HG03439 (cell line): ENCODE measurements around the gene SEMA4F.

Experiments
- ATAC-seq: cut with Tn5 transposase; IDR thresholded peaks from one replicate; pipeline ENCODE4 v1.9.1; 2021; ENCODE audit warnings: mild to moderate bottlenecking, moderate library complexity; ENCODE audit not compliant: unreplicated experiment

SEMA4F gene

DNA sequence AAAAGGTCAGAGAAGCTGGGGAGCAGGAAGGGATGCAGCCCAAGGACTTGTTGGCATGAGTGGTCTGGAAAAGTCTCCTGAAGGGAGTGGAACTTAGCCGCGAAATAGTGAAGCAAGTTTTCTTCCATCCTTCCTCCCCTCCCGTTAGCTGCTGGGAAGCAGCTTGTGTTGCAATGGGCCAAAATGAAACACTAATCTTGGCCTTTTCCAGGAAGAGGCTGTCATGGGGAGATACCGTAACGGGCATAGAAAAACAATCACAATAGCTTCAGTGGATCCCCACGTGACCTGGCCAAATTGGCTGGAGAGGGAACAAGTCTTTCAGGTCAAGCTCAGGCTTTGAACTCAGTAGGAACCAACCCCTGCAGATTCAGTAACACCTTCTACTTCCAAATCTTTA, 49.3 kb downstream of the SEMA4F start:
- ATAC-seq: no peak

DNA sequence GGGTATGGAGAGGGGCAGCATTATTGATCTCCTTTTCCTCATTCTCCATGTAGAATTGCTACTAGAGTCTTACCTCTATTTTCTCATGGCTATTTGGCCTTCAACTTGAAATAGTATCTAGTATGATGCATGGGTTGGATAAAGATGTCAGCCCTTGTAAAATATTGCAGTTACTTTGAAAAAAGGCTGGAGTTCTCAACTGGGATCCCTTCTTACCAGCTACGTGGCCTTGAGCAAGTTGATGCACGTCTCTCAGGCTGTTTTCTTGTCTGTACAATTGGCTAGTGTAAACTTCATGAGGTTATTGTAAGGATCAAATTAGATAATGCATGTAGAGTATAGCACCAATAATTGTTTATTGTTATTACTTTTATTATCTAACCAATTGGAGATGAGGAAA, 50.2 kb downstream of the SEMA4F start:
- no peak for ATAC-seq

DNA sequence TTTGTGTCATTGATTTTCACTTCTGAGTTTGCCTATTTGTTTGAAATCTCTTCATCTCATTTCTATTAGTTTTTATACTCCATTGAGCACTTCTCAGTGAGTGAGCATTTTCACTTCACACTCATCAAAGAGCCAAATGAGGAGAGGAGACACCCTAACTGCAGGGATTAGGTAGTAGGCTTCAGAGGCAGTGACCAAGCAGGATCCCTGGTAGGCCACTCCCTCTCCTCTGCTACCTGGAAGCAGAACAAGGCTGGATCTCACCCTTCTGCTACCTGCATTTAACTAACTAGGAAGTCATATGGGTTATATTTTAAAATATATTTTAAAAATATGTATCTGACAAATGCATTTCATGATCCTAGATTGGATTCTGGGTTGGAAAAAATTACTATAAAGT, 52.7 kb downstream of the SEMA4F start:
- ATAC-seq: no peak

DNA sequence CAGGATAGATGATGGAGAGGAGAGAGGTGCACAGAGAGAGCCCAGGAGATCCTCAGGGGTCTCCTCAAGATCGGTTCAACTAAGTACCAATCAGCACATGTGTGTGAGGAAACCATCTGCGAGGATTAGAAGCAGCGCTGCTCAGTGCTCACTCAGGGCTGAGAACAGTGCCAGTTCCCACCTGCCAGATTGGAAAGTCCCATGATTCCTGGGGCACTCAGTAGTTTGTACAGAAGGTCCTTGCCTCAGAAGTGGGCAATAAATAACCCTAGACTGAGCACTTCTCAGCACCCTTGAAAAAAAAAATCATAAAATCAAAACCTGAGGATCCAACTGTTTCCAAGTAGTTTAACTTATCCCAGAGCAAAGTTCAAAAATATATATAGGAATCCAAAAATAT, 53.8 kb downstream of the SEMA4F start:
- no peak for ATAC-seq

GRCh38 chr2:74708296-74708695, 54.2 kb downstream of the SEMA4F start:
- no peak for ATAC-seq

DNA sequence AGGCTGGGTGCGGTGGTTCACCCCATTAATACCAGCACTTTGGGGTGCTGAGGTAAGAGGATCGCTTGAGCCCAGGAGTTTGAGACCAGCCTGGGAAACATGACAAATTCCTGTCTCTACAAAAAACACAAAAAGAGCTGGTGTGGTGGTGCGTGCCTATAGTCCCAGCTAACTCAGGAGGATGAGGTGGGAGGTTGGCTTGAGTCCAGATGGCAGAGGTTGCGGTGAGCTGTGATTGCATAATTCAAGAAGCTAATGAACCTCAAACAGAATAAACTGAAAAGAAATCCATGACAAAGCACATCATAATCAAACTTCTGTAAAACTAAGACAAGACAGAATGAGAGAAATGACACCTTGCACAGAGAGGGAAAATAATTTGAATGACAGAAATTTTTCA, 54.8 kb downstream of the SEMA4F start:
- no peak for ATAC-seq

DNA sequence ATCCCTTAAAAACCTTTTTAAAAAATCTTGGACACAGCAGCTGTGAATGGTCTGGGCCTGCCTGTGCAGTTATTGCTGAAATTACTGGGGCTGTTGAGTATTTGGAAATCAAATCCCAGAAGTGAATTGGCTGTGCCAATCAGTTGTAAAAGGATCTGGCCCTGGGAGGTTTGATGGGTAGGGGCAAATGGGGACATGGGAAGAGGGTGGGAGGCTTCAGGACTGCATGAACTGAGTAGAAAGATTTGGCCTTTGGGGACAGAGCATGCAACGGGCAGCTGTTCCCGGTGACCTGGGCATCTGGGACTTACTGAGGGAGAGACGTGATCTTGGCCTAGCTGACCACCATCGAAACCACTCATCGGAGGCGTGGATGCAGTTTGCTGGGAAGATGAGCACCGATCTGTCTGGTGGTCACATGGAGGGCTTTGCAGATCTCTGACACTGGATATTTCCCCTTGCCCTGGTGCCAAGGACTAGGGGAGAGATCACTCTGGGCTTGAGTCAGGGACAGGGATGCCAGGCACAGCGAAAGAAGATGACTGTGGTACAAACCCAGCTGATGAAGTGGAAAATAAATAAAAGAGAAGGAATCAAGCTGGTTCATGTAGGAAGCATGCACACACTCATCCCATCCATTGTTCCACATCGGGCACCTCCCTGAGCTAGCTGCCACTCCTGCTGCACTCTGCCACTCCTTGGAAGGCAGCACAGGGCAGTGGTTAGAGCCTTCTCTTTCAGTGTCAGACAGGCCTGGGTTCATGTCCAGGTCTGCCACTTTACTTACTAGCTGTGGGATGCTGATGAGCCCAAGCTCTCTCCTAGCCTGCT, 58.4 kb downstream of the SEMA4F start:
- no peak for ATAC-seq

DNA sequence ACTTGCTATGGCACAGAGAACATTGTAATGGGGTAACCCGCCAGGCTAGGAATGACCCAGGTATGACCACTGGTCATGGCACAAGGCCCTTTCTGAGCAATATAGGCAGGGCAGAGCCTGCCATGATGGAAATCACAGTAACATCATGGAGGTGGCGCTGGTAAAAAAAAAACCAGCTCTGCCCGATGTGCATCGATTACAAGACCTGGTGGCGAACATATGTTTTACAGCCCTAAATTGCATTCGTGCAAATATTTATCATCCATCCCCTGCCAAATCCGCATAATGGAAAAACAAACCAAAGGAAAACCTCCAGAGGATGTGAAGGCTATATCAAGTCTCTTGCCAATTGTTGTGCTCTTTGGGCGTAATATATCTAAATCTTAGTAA, 60.6 kb downstream of the SEMA4F start:
- no peak for ATAC-seq

DNA sequence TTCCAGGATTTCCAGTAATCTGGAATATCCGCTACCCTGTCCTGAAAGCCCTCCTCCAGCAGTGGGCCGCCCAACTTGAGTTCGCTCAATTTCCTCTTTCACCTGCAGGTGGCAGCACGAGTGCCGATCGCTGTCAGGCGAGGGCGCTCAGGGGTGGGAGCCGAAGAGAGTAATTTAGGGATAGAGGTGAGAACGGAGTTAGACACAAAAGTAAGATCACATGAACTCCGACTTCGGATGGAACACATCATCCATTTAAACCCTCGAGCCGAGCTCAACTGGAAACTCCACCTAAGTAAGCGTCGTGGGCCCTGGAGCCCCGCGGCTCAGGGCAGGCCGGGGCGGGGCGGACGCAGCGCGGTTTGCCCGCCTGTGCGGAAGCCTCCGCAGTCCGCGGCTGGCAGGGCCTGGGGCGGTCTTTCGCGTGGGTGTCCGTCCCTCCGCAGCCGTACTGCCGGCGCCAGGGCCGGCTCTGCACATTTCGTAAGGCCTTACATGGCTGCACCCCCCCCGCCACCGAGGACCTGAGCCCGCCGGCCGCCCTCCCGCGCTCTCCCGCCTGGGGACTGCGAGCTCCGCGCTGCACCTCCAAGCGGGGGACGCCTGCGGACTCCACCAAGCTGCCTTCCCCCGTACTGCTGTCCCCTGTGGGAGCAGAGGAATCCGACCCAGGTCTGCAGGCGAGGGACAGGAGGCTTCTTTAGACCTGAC, 61.2 kb downstream of the SEMA4F start:
- ATAC-seq: peak; percentile 96

GRCh38 chr2:74715880-74716279, 61.8 kb downstream of the SEMA4F start:
- no peak for ATAC-seq

- ATAC-seq: no peak
These were observed 65.0 kb downstream of the SEMA4F start for GRCh38 chr2:74719066-74719465.

DNA sequence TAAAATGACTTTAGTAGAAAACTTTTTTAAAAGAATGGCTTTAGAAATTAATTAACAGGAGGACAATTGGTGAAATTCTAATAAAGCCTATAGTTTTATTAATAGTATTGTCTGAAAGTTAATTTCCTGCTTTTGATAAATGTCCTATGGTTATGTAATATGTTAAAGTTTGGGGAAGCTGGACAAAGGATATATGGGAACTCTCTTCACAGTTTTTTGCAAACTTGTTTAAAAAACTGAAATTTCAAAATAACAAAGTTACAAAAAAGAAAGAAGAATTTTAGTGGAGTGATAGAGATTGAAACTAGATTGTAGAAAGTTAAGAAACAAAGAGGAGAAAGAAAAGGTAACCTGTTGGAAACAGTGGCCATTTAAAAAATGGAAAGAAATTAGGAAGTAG, 67.3 kb downstream of the SEMA4F start:
- ATAC-seq: no peak

- no peak for ATAC-seq
These were observed 70.4 kb downstream of the SEMA4F start for GRCh38 chr2:74724496-74724895.

- ATAC-seq: no peak
These were observed 71.2 kb downstream of the SEMA4F start for GRCh38 chr2:74725287-74725686.

GRCh38 chr2:74728842-74729241, 74.8 kb downstream of the SEMA4F start:
- no peak for ATAC-seq

GRCh38 chr2:74730530-74730929, 76.5 kb downstream of the SEMA4F start:
- no peak for ATAC-seq
